ENCODE results near the gene ANXA1. TPM values are rescaled to one million over a fixed set of nuclear protein-coding genes. Genes with fewer than 3 reads are reported as not detected.

Gene ANXA1
- total and polyA plus RNA-seq, 2 of the 13 experiments (the other 11 are each of a cell fraction or from before 2014, with no cell fraction given): 0.15 to 0.20 TPM

- H3K36me3 ChIP-seq (replicated peaks in 1 of 2; ENCODE audit: control insufficient read depth in 1 of 2, insufficient read depth in 2 of 2, low read length in 2 of 2): no peaks in the 10 kb centered on the region
Measured at GRCh38 chr9:73216100-73216499, 64.4 kb downstream of the ANXA1 start.

More at GRCh38 chr9:73216100-73216499, 64.4 kb downstream of the ANXA1 start:
- ATAC-seq (no peak), FAIRE-seq (no peak), DNase-seq (ENCODE audit: low spot score) (no peak)
- Histone ChIP-seq H3K27me3 (ENCODE audit: control insufficient read depth in 1 of 2, insufficient read depth in 2 of 2, low read length in 2 of 2) (no peaks in the 10 kb centered on the region), H3K9me3 (ENCODE audit: low read length) (no peaks in the 10 kb centered on the region), H3K27ac (ENCODE audit: extremely low read length, insufficient read depth, low read length) (no peak overlapping the region), H3K4me1 (ENCODE audit: insufficient read depth, low read length) (no peaks in the 10 kb centered on the region), H3K4me3 (replicated peaks in 1 of 3; ENCODE audit: insufficient read depth in 1 of 3, low read depth in 2 of 3, low read length in 3 of 3) (no peak overlapping the region), H3K4me2 (ENCODE audit: low read depth, low read length) (no peak overlapping the region), H2AFZ (ENCODE audit: low read length) (no peak overlapping the region), H4K20me1 (ENCODE audit: insufficient read depth, low read length) (no peaks in the 10 kb centered on the region), H3K79me2 (ENCODE audit: insufficient read depth, low read length) (no peaks in the 10 kb centered on the region), H3K9ac (ENCODE audit: insufficient read depth, low read depth, low read length) (no peak overlapping the region)
- POLR2A ChIA-PET: no interaction called here
- no peak for TF ChIP-seq ZNF235 (CRISPR knock-in tag; IDR thresholded peaks at IDR 0.05; ENCODE audit: borderline replicate concordance)
- CTCF ChIA-PET (ENCODE audit: low intra/inter-chr PET ratio, low total read pairs): no interaction called here
- in situ Hi-C loops (cut with HindIII; ENCODE audit: extremely low pct_ligation_motif_present, low pct_unique_long_range_greater_than_20kb): no loop called here
- intact Hi-C loops (cut with micrococcal nuclease; ENCODE audit: unreplicated experiment): no loop called here
- BruUV-seq (replicated peaks): no TSS peak

Other genes with a start within 250 kb of the ANXA1 start
- 439 and 686 TPM in 2 replicates for gene ALDH1A1, start 198.8 kb upstream of the ANXA1 start, total RNA-seq (2016; rRNA removed; fragmentation: Illumina TruSeq; extraction: Trizol)
- gene ALDH1A1, start 198.8 kb upstream of the ANXA1 start, polyA plus RNA-seq (2011; rRNA removed): 50.0 and 88.2 TPM in 2 replicates